HepG2 (cell line): ENCODE data around the gene TROAP. TPM values are rescaled to one million over a fixed set of nuclear protein-coding genes. Genes with fewer than 3 reads are reported as not detected.

Experiments
- CAMTA2 ChIP-seq: sonication (generic); formaldehyde crosslinking; IDR thresholded peaks from 2 replicates; pipeline ENCODE4 v1.4.0; 2020; ENCODE audit warnings: mild to moderate bottlenecking, missing genetic modification reagents, borderline replicate concordance
- ELF3 ChIP-seq: IDR thresholded peaks from 2 replicates; pipeline ENCODE4 v1.6.1; 2016; ENCODE audit warnings: missing genetic modification reagents, missing compliant biosample characterization
- KLF16 ChIP-seq, 2 experiments: sonication (generic) in 1 of 2; formaldehyde crosslinking in 1 of 2; IDR thresholded peaks; 2 replicates each; pipeline versions ENCODE4 v1.6.1 to v1.8.0; 2016 to 2023; ENCODE audit warnings: missing genetic modification reagents in 2 of 2, missing compliant biosample characterization in 1 of 2
- RFXAP ChIP-seq: sonication (generic); formaldehyde crosslinking; IDR thresholded peaks from 2 replicates; pipeline ENCODE4 v1.4.0; 2020; ENCODE audit warnings: missing genetic modification reagents, borderline replicate concordance
- TCF7 ChIP-seq: sonication (generic); IDR thresholded peaks from 2 replicates; pipeline ENCODE4 v1.6.1; 2016; ENCODE audit warnings: antibody characterized with exemption, low read depth
- U2AF1 ChIP-seq: fragments of 200-400 bp; formaldehyde crosslinking; optimal IDR thresholded peaks from 2 replicates; pipeline ENCODE3; 2017; ENCODE audit warnings: mild to moderate bottlenecking, low read depth, low read length
- XBP1 ChIP-seq: sonication (generic); formaldehyde crosslinking; IDR thresholded peaks from 2 replicates; pipeline ENCODE4 v1.5.0; 2020; ENCODE audit warnings: missing genetic modification reagents
- ZIK1 ChIP-seq: sonication (generic); formaldehyde crosslinking; IDR thresholded peaks from 2 replicates; pipeline ENCODE4 v1.5.0; 2020; ENCODE audit warnings: mild to moderate bottlenecking, low read depth, missing genetic modification reagents, borderline replicate concordance
- ZMYM3 ChIP-seq: sonication (generic); formaldehyde crosslinking; IDR thresholded peaks from 2 replicates; pipeline ENCODE4 v1.5.1; 2020; ENCODE audit warnings: mild to moderate bottlenecking, missing genetic modification reagents
- ZNF3 ChIP-seq: IDR thresholded peaks from 2 replicates; pipeline ENCODE4 v1.7.0; 2017; ENCODE audit warnings: inconsistent platforms
- ZNF337 ChIP-seq: sonication (generic); formaldehyde crosslinking; IDR thresholded peaks from 2 replicates; pipeline ENCODE4 v1.5.1; 2020; ENCODE audit warnings: missing genetic modification reagents, low read depth, mild to moderate bottlenecking, borderline replicate concordance
- ZNF430 ChIP-seq: sonication (generic); formaldehyde crosslinking; IDR thresholded peaks from 2 replicates; pipeline ENCODE4 v1.9.0; 2021; ENCODE audit warnings: mild to moderate bottlenecking, missing genetic modification reagents
- ZNF781 ChIP-seq: sonication (generic); formaldehyde crosslinking; IDR thresholded peaks from 2 replicates; pipeline ENCODE4 v1.5.1; 2020; ENCODE audit warnings: borderline replicate concordance, mild to moderate bottlenecking, missing genetic modification reagents; ENCODE audit errors: not compliant biosample characterization
- ZNF790 ChIP-seq: sonication (generic); formaldehyde crosslinking; IDR thresholded peaks from 2 replicates; pipeline ENCODE4 v1.8.0; 2022; ENCODE audit warnings: missing genetic modification reagents, mild to moderate bottlenecking, borderline replicate concordance
- ZNF841 ChIP-seq: sonication (generic); formaldehyde crosslinking; IDR thresholded peaks from 2 replicates; pipeline ENCODE4 v1.8.1; 2023; ENCODE audit warnings: missing genetic modification reagents, borderline replicate concordance
- polyA plus RNA-seq, 8 experiments: library from polyadenylated mRNA; depleted of rRNA in 3 of 8; stranded (reverse) in 7 of 8; unstranded in 1 of 8; fragments of >200 nt; fragmentation: Illumina TruSeq in 4 of 8; extraction: Trizol in 4 of 8; gene quantifications; 2 replicates each; pipeline versions ENCODE4 v1.2.1 to v1.2.3, GENCODE V29; 2011 to 2016; ENCODE audit warnings: low read depth in 4 of 8, missing spikeins in 1 of 8, mixed read lengths in 1 of 8; ENCODE audit not compliant: insufficient read depth in 1 of 8
- total RNA-seq, 5 experiments: library from RNA; depleted of rRNA; stranded (reverse); fragments of >200 nt; fragmentation: Illumina TruSeq; extraction: Trizol; gene quantifications; 2 replicates each; pipeline ENCODE4 v1.2.3, GENCODE V29; 2016; ENCODE audit warnings: low read depth in 1 of 5
- TF ChIP-seq, protein P1 (sequence below): sonication (generic); formaldehyde crosslinking; IDR thresholded peaks from 2 replicates; pipeline ENCODE4 v1.4.0; 2020; ENCODE audit warnings: missing genetic modification reagents
- TF ChIP-seq, protein P2 (sequence below): sonication (generic); formaldehyde crosslinking; conservative IDR thresholded peaks from 2 replicates; pipeline ENCODE4 v1.4.0; 2020; ENCODE audit warnings: missing genetic modification reagents

Gene TROAP
- total and polyA plus RNA-seq, 2 of the 13 experiments (the other 11 are each of a cell fraction or from before 2014, with no cell fraction given) = 22.5 to 30.9 TPM

DNA sequence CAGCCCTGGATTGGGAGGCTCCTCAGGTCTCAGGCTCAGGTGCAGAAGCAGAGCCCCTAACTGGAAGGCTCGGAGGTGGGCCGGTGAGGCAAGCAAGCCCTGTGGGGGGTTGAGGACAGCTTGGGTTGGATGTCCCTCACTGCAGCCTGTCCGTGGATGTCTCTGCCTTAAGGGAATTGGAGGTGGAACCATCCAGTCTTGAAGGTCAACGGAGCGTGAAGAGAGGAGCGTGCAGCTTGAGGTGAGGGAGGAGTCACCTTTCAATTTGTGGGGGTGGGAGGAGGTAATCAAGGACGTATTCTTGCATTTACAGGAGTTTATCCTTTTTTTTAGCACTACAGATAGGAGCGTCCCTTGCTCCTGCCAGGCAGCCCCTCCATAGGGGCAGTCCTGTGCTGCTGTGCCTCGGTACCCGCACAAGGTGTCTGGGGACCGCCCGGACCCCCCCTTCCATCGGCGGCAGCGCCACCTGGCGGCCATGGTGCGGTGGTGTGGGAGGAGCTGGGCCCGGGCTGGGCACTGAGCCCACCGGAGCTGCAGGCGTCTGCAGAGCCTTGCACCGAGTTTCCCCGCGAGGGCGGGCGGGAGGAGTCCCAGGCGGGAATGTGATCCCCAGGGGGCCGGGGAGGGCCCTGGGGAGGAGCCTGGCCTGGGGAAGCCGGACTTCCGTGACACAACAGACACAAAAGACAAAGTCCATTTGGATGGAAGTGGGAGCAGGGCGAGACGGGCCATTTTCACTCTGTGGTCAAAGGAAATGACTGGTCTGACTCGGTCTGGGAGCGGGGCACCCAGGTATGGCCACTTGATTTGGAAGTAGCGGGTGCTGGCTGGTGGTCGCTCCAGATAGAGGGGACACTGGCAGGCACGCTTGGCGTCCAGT, 24.5 kb downstream of the TROAP start (continued):
- TF ChIP-seq, protein P1, sequence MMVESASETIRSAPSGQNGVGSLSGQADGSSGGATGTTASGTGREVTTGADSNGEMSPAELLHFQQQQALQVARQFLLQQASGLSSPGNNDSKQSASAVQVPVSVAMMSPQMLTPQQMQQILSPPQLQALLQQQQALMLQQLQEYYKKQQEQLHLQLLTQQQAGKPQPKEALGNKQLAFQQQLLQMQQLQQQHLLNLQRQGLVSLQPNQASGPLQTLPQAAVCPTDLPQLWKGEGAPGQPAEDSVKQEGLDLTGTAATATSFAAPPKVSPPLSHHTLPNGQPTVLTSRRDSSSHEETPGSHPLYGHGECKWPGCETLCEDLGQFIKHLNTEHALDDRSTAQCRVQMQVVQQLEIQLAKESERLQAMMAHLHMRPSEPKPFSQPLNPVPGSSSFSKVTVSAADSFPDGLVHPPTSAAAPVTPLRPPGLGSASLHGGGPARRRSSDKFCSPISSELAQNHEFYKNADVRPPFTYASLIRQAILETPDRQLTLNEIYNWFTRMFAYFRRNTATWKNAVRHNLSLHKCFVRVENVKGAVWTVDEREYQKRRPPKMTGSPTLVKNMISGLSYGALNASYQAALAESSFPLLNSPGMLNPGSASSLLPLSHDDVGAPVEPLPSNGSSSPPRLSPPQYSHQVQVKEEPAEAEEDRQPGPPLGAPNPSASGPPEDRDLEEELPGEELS = peak; percentile 75
- TF ChIP-seq ZMYM3 (CRISPR knock-in tag) (no peak), ZNF337 (CRISPR knock-in tag) (no peak), ELF3 (peak; percentile 95), TCF7 (no peak), ZIK1 (no peak), ZNF781 (CRISPR knock-in tag) (no peak), ZNF3 (CRISPR knock-in tag) (no peak), CAMTA2 (CRISPR knock-in tag) (no peak), U2AF1 (no peak), RFXAP (CRISPR knock-in tag) (peak; percentile 90), XBP1 (peak; percentile 75; the same call in 1 of the 2 replicates), ZNF841 (no peak), KLF16 (CRISPR knock-in tag; IDR thresholded peaks at IDR 0.05) (peak in 1 of 2 experiments; percentile 89; a peak in 2 of 4 replicates), ZNF790 (CRISPR knock-in tag) (no peak; the same call in 1 of the 2 replicates), ZNF430 (CRISPR knock-in tag) (peak; percentile 87; the same call in 1 of the 2 replicates)
- TF ChIP-seq, protein P2, sequence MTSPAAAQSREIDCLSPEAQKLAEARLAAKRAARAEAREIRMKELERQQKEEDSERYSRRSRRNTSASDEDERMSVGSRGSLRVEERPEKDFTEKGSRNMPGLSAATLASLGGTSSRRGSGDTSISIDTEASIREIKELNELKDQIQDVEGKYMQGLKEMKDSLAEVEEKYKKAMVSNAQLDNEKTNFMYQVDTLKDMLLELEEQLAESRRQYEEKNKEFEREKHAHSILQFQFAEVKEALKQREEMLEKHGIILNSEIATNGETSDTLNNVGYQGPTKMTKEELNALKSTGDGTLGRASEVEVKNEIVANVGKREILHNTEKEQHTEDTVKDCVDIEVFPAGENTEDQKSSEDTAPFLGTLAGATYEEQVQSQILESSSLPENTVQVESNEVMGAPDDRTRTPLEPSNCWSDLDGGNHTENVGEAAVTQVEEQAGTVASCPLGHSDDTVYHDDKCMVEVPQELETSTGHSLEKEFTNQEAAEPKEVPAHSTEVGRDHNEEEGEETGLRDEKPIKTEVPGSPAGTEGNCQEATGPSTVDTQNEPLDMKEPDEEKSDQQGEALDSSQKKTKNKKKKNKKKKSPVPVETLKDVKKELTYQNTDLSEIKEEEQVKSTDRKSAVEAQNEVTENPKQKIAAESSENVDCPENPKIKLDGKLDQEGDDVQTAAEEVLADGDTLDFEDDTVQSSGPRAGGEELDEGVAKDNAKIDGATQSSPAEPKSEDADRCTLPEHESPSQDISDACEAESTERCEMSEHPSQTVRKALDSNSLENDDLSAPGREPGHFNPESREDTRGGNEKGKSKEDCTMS (CRISPR knock-in tag) = no peak
